ENCODE measurements around the gene IL17RD. TPM values are rescaled to one million over a fixed set of nuclear protein-coding genes. Genes with fewer than 3 reads are reported as not detected.

Gene IL17RD
- total RNA-seq, 1 donor from 2014 or later: not detected

GRCh38 chr3:57169872-57170623 lies 4.9 kb upstream of the IL17RD start:
- intact Hi-C loops (cut with micrococcal nuclease): loop anchor here (1.0 to 10.0 kb wide), 8 partner anchors 57 to 1005 kb away; partner anchors contain the start of genes APPL1 and PDE12
- Mint-ChIP-seq H3K4me1 (peaks cover 11% of the 10 kb centered on the region), H3K27ac (no peak overlapping the region), H3K4me3 (peak overlapping the region; percentile 74), H3K36me3 (ENCODE audit: low read depth) (no peaks in the 10 kb centered on the region), H3K27me3 (peaks cover 28% of the 10 kb centered on the region), H3K9me3 (no peaks in the 10 kb centered on the region)
- ATAC-seq (ENCODE audit: low read depth) (peak; percentile 66), DNase-seq (peak; percentile 67)
- POLR2A ChIA-PET: interaction anchor here (1.0 kb wide), 1 partner anchor 428 kb away, joined by 4 read pairs; the partner anchor contains the start of gene ARF4
- CTCF ChIA-PET: interaction anchor here (0.7 to 1.9 kb wide), 13 partner anchors 9 to 740 kb away, joined by 3 to 7 read pairs (median 4); partner anchors contain the start of gene HESX1
- peak; percentile 81 for TF ChIP-seq CTCF (IDR thresholded peaks at IDR 0.05)

DNA sequence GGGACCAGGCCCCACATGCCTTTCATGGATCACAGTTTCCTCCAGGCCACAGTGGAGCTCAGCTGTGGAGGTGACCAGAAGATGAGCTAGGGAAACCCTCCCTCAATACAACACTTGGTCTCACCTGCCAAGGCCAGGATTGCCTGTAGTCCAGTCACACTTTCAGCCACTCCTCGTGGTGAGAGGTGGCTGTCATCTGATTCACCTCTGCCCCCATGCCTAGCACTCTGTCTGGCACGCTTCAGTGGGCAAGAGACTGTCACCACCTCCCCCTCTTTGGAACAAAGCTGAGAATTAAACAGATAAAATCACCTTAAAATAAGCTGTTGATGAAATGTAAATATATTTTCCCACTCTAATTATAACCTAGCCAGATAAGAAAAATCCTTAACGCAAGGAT lies 4.0 kb upstream of the IL17RD start:
- no peaks in the 10 kb centered on the region for H3K36me3 Mint-ChIP-seq (ENCODE audit: low read depth)
- peaks cover 31% of the 10 kb centered on the region for H3K27me3 Mint-ChIP-seq
- intact Hi-C loops (cut with micrococcal nuclease): loop anchor here (10.0 kb wide), 1 partner anchor 174 kb away; no protein-coding TSS in a partner anchor
- peaks cover 12% of the 10 kb centered on the region for H3K4me1 Mint-ChIP-seq
- ATAC-seq (ENCODE audit: low read depth) (no peak), DNase-seq (no peak)
- ChIA-PET CTCF (interaction anchor here (0.7 to 1.9 kb wide), 6 partner anchors 10 to 741 kb away, joined by 3 to 7 read pairs (median 5); no protein-coding TSS in a partner anchor), POLR2A (interaction anchor here (0.6 kb wide), 1 partner anchor 434 kb away, joined by 3 read pairs; no protein-coding TSS in a partner anchor)
- H3K4me3 Mint-ChIP-seq: no peak overlapping the region
- no peaks in the 10 kb centered on the region for H3K9me3 Mint-ChIP-seq
- H3K27ac Mint-ChIP-seq: no peak overlapping the region
- no peak for TF ChIP-seq CTCF (IDR thresholded peaks at IDR 0.05)

GRCh38 chr3:57168151-57168550 lies 3.0 kb upstream of the IL17RD start:
- DNase-seq (no peak), ATAC-seq (ENCODE audit: low read depth) (no peak)
- Mint-ChIP-seq H3K27ac (no peak overlapping the region), H3K36me3 (ENCODE audit: low read depth) (no peaks in the 10 kb centered on the region), H3K4me3 (no peak overlapping the region), H3K9me3 (no peaks in the 10 kb centered on the region), H3K27me3 (peaks cover 32% of the 10 kb centered on the region), H3K4me1 (peaks cover 16% of the 10 kb centered on the region)
- ChIA-PET POLR2A (no interaction called here), CTCF (no interaction called here)
- intact Hi-C loops (cut with micrococcal nuclease): loop anchor here (10.0 kb wide), 1 partner anchor 173 kb away; no protein-coding TSS in a partner anchor
- no peak for TF ChIP-seq CTCF (IDR thresholded peaks at IDR 0.05)

GRCh38 chr3:57166660-57167059 lies 1.5 kb upstream of the IL17RD start:
- Mint-ChIP-seq H3K4me3 (no peak overlapping the region), H3K27me3 (peaks cover 44% of the 10 kb centered on the region), H3K36me3 (ENCODE audit: low read depth) (no peaks in the 10 kb centered on the region), H3K9me3 (no peaks in the 10 kb centered on the region), H3K4me1 (peaks cover 16% of the 10 kb centered on the region), H3K27ac (no peak overlapping the region)
- TF ChIP-seq CTCF (IDR thresholded peaks at IDR 0.05): no peak
- DNase-seq (no peak), ATAC-seq (ENCODE audit: low read depth) (no peak)
- POLR2A ChIA-PET: no interaction called here
- CTCF ChIA-PET: interaction anchor here (0.7 kb wide), 1 partner anchor 410 kb away, joined by 4 read pairs; no protein-coding TSS in a partner anchor
- intact Hi-C loops (cut with micrococcal nuclease): loop anchor here (10.0 kb wide), 1 partner anchor 172 kb away; no protein-coding TSS in a partner anchor

DNA sequence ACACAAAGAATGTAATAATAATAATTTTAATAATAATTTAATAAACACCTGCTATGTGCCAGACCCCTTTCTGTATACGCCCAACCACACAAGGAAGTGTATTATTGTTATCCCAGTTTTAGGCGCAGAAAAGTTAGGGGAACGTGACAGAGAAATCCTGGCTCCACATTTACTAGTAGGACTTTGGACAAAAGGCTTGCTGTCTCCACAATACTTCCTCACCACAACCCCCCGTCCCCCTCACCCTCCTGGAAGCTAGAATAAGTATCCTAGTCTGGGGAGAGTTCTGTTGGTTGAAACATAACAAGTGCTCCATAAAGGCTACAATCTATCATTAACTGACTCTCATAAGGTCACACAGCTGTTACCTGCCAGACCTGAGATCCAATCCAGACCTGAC lies 488 bp upstream of the IL17RD start:
- DNase-seq (no peak), ATAC-seq (ENCODE audit: low read depth) (no peak)
- H3K27ac Mint-ChIP-seq: no peak overlapping the region
- H3K36me3 Mint-ChIP-seq (ENCODE audit: low read depth): no peaks in the 10 kb centered on the region
- ChIA-PET POLR2A (no interaction called here), CTCF (no interaction called here)
- H3K4me3 Mint-ChIP-seq: peak overlapping the region; percentile 65
- peaks cover 50% of the 10 kb centered on the region for H3K27me3 Mint-ChIP-seq
- no peaks in the 10 kb centered on the region for H3K9me3 Mint-ChIP-seq
- TF ChIP-seq CTCF (IDR thresholded peaks at IDR 0.05): no peak
- peaks cover 16% of the 10 kb centered on the region for H3K4me1 Mint-ChIP-seq
- intact Hi-C loops (cut with micrococcal nuclease): loop anchor here (10.0 kb wide), 1 partner anchor 171 kb away; no protein-coding TSS in a partner anchor

Data from activated B cell treated with CpG ODN at 0.5 μM for 24 hours (primary cell).